ENCODE results near the gene TAS2R41. TPM values are rescaled to one million over a fixed set of nuclear protein-coding genes. Genes with fewer than 3 reads are reported as not detected.

The TAS2R41 gene
- total RNA-seq, 1 donor from 2014 or later, result not detected

DNA sequence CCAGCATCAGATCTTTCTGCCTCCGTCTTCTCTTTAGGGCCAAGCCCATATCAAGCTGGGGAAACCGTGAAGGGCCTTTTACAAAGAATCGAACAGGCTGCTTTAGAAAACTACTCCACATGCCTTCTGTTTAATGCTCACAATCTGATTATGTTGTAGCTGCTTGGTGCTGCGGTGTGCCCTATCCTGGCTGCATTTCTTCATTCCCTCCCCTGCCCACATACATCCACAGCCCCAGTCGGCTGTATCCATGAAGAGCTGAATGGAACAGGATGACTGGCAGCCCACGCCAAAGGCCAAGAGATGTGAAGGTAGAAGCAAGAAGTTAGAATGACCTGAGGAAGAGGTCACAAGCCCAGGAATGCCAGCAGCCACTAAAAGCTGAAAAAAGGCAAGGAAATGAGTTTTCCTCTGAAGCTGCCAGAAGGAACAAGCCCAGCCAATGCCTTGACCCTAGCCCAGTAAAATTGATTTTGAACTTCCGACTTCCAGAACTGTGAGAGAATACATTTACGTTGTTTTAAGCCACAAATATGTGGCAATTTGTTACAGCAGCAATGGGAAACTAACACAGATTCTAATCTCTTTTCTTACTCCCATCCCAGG, 22.2 kb downstream of the TAS2R41 start:
- Histone ChIP-seq H3K36me3 (no peaks in the 10 kb centered on the region), H3K4me3 (no peak overlapping the region), H3K27me3 (no peaks in the 10 kb centered on the region), H3K27ac (peak overlapping the region; percentile 3), H3K9me3 (no peaks in the 10 kb centered on the region), H3K4me1 (peaks cover 8% of the 10 kb centered on the region)
- no peak for DNase-seq
- TF ChIP-seq, protein P1, sequence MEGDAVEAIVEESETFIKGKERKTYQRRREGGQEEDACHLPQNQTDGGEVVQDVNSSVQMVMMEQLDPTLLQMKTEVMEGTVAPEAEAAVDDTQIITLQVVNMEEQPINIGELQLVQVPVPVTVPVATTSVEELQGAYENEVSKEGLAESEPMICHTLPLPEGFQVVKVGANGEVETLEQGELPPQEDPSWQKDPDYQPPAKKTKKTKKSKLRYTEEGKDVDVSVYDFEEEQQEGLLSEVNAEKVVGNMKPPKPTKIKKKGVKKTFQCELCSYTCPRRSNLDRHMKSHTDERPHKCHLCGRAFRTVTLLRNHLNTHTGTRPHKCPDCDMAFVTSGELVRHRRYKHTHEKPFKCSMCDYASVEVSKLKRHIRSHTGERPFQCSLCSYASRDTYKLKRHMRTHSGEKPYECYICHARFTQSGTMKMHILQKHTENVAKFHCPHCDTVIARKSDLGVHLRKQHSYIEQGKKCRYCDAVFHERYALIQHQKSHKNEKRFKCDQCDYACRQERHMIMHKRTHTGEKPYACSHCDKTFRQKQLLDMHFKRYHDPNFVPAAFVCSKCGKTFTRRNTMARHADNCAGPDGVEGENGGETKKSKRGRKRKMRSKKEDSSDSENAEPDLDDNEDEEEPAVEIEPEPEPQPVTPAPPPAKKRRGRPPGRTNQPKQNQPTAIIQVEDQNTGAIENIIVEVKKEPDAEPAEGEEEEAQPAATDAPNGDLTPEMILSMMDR (IDR thresholded peaks at IDR 0.05), result no peak
- intact Hi-C loops (cut with DNase I), result no loop called here
- ATAC-seq, result no peak

DNA sequence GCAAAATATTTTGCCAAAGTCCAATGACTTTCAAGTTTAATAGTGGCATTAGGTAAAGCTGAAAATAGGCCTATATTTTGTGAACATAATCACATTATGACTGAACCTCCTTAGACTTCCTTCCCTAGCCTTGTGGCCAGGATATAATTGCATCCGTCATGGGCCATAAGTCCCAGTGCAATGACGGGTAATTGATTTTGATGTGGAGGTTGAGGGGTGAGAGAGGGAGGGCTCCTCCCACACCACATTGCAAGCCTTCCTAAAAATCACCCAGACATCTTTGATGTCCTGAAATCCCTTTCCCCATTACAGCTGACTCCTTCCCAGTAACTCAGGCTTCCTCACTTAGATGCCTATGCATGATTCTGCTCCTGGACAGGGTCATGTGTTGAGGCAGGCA, 25.6 kb downstream of the TAS2R41 start:
- TF ChIP-seq, protein P1 (IDR thresholded peaks at IDR 0.05), result no peak
- Histone ChIP-seq H3K4me1 (peaks cover 8% of the 10 kb centered on the region), H3K4me3 (no peak overlapping the region), H3K27me3 (no peaks in the 10 kb centered on the region), H3K27ac (no peak overlapping the region), H3K36me3 (no peaks in the 10 kb centered on the region), H3K9me3 (no peaks in the 10 kb centered on the region)
- intact Hi-C loops (cut with DNase I), result no loop called here
- DNase-seq (no peak), ATAC-seq (no peak)

DNA sequence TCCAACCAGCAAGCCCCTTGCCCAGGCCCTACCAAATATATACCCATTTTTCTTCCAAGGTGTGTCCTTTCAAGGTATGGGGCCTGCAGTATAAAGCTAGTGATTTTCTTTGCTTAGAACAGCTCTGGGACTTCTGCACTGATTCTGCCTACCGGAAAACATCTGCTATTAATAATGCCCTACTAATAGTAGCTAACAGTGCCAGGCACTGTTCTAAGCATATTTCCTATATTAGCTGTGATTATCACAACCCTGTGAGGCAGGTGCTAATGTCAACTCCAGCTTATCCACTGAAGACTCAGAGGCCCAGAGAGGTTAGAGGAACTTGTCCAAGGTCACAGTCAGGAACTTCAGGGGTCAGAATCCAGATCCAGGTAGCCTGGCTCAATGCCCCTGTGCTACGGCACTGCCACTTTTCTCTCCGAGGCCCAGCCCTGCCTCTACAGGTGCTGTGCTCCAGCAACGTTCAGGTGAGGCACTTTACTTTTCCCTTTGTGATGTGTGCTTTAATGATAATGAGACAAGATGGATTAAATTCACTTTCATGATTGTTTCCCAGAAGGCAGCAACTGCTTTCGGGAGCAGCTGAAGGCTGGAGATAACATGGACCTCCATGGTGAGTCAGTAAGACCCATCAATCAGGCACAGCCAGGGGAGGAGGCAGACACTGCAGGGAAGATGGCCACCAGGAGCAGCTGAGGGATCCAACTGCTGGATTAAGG, 26.7 kb downstream of the TAS2R41 start:
- H3K4me1 ChIP-seq, result peaks cover 4% of the 10 kb centered on the region
- intact Hi-C loops (cut with DNase I), result no loop called here
- no peaks in the 10 kb centered on the region for H3K9me3 ChIP-seq
- H3K27me3 ChIP-seq, result no peaks in the 10 kb centered on the region
- TF ChIP-seq, protein P1 (IDR thresholded peaks at IDR 0.05), result no peak
- no peak overlapping the region for H3K27ac ChIP-seq
- H3K36me3 ChIP-seq, result no peaks in the 10 kb centered on the region
- no peak overlapping the region for H3K4me3 ChIP-seq
- ATAC-seq (no peak), DNase-seq (no peak)

DNA sequence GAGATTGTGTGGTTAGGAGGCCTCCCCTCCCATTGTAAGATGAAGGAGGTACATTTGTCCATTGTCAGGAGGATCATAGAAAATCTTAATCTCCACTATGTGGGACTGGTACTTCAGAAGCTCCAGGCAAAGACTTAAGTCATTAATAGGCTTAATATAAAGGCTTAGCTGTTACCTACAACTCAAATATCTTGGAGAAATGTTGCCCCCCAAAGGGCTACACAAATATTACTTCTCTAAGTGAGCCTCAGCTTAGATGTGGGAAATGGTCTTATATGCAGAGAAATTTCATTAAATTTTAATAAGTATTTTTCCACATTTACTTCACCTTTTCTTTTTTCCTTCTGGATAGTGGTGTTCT, 27.2 kb downstream of the TAS2R41 start:
- intact Hi-C loops (cut with DNase I), result no loop called here
- H3K27ac ChIP-seq, result no peak overlapping the region
- no peaks in the 10 kb centered on the region for H3K36me3 ChIP-seq
- TF ChIP-seq, protein P1 (IDR thresholded peaks at IDR 0.05), result peak; percentile 31
- H3K27me3 ChIP-seq, result no peaks in the 10 kb centered on the region
- H3K9me3 ChIP-seq, result no peaks in the 10 kb centered on the region
- H3K4me1 ChIP-seq, result no peaks in the 10 kb centered on the region
- DNase-seq (no peak), ATAC-seq (no peak)
- no peak overlapping the region for H3K4me3 ChIP-seq

DNA sequence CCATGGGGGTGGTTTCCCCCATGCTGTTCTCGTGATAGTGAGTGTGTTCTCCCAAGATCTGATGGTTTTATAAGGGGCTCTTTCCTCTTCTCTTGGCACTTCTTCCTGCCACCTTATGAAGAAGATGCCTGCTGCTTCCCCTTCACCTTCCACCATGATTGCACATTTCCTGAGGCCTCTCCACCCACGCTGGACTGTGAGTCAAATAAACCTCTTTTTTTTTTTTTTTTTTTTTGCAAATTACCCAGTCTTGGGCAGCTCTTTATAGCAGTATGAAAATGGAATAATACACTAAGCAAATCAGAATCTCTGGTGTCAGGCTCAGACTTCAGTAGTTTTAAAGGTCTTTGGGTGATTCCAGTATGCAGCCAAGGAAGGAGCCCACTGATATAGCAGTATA, 28.2 kb downstream of the TAS2R41 start:
- TF ChIP-seq, protein P1 (IDR thresholded peaks at IDR 0.05), result no peak
- intact Hi-C loops (cut with DNase I), result no loop called here
- no peak overlapping the region for H3K4me3 ChIP-seq
- no peaks in the 10 kb centered on the region for H3K36me3 ChIP-seq
- no peaks in the 10 kb centered on the region for H3K9me3 ChIP-seq
- no peak overlapping the region for H3K27ac ChIP-seq
- ATAC-seq (no peak), DNase-seq (no peak)
- H3K4me1 ChIP-seq, result no peaks in the 10 kb centered on the region
- H3K27me3 ChIP-seq, result no peaks in the 10 kb centered on the region
